ENCODE results near the gene DPP3.
"Not testable (repeated sequence)": the region's sequence is repeated elsewhere in the genome, so short reads cannot be mapped to it uniquely, and the experiment has no call there.

DPP3 gene

GRCh38 chr11:66457826-66458225, 22.4 kb upstream of the DPP3 start:
- H3K4me3 ChIP-seq (ENCODE audit: low read depth, low read length): no peak overlapping the region
- no peak for TF ChIP-seq CTCF (IDR thresholded peaks at IDR 0.05; ENCODE audit: low read depth, low read length)
- in situ Hi-C loops (cut with HindIII; ENCODE audit: low sequenced_read_pairs): no loop called here
- DNase-seq (ENCODE audit: low read depth, low spot score): no peak

- no peak for DNase-seq (ENCODE audit: low read depth, low spot score)
- in situ Hi-C loops (cut with HindIII; ENCODE audit: low sequenced_read_pairs): no loop called here
- H3K4me3 ChIP-seq (ENCODE audit: low read depth, low read length): no peak overlapping the region
- no peak for TF ChIP-seq CTCF (IDR thresholded peaks at IDR 0.05; ENCODE audit: low read depth, low read length)
Observed at GRCh38 chr11:66459138-66459778, 21.0 kb upstream of the DPP3 start.

DNA sequence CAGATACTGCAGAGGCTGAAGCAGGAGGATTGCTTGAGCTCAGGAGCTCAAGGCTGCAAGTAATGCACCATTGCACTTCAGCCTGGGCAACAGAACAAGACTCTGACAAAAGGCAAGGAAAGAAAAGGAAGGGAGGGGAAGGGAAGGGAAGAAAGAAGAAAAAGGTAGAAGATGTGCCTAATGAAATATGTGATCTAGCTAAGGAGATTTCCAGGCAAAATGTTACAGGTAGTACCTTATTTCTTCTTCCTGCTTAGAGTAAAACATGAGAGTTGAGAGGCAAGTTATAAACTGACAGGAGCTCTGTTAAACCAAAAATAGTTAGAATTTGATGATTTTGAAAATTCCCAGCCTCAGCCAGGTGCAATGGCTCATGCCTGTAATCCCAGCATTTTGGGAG, 18.2 kb upstream of the DPP3 start:
- DNase-seq (ENCODE audit: low read depth, low spot score): no peak
- in situ Hi-C loops (cut with HindIII; ENCODE audit: low sequenced_read_pairs): no loop called here
- no peak overlapping the region for H3K4me3 ChIP-seq (ENCODE audit: low read depth, low read length)
- TF ChIP-seq CTCF (IDR thresholded peaks at IDR 0.05; ENCODE audit: low read depth, low read length): no peak

DNA sequence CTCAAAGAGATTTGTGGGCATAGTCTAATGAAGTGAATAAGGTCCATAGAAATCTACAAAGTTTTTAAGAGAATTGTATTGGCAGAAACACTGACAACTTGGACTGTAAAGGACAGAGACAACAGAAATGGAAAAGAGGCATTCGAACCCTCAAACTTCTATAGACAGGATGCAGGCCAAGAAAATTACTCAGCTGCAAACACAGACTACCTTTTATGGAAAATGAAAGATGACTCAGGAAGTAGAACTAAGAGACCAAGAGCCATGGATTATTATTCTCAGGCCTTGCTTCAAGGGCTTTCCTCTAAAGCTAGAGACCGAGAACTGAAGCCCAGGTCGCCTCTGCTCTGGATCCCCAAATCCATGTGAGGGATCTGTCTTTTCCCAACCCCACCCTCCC, 17.3 kb upstream of the DPP3 start:
- no peak for DNase-seq (ENCODE audit: low read depth, low spot score)
- no peak overlapping the region for H3K4me3 ChIP-seq (ENCODE audit: low read depth, low read length)
- TF ChIP-seq CTCF (IDR thresholded peaks at IDR 0.05; ENCODE audit: low read depth, low read length): no peak
- in situ Hi-C loops (cut with HindIII; ENCODE audit: low sequenced_read_pairs): no loop called here

- H3K4me3 ChIP-seq (ENCODE audit: low read depth, low read length); in situ Hi-C loops (cut with HindIII; ENCODE audit: low sequenced_read_pairs); DNase-seq (ENCODE audit: low read depth, low spot score): not testable (repeated sequence)
Observed at GRCh38 chr11:66464116-66464515, 16.1 kb upstream of the DPP3 start.

- no peak for TF ChIP-seq CTCF (IDR thresholded peaks at IDR 0.05; ENCODE audit: low read depth, low read length)
- in situ Hi-C loops (cut with HindIII; ENCODE audit: low sequenced_read_pairs): no loop called here
- DNase-seq (ENCODE audit: low read depth, low spot score): no peak
- H3K4me3 ChIP-seq (ENCODE audit: low read depth, low read length): no peak overlapping the region
Observed at GRCh38 chr11:66464916-66465315, 15.3 kb upstream of the DPP3 start.

GRCh38 chr11:66465373-66466224, 14.6 kb upstream of the DPP3 start:
- in situ Hi-C loops (cut with HindIII; ENCODE audit: low sequenced_read_pairs): no loop called here
- no peak for TF ChIP-seq CTCF (IDR thresholded peaks at IDR 0.05; ENCODE audit: low read depth, low read length)
- no peak for DNase-seq (ENCODE audit: low read depth, low spot score)
- H3K4me3 ChIP-seq (ENCODE audit: low read depth, low read length): peak overlapping the region; percentile 56
